ENCODE measurements around the gene EML3.
"Not testable (repeated sequence)": the region's sequence is repeated elsewhere in the genome, so short reads cannot be mapped to it uniquely, and the experiment has no call there.

The EML3 gene

DNA sequence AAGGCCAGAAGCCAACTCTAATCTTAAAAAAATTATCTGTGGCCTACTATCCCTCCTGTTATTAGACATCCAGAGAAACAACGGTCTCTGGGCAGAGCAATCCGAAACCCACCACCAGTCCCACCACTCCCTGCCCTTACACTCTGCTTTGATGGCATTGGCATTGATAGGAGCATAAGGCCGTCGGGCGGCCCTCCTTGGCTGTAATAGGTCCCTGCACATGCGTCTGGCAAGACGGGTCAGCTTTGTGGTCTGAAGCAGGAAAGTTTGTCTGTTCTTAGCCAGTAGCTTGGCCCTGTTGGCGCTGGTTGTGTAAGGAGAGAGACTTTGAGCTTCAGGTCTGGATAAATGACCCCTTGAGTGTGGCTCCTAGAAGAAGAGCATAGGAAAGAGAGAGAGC lies 17.5 kb downstream of the EML3 start:
- FAIRE-seq, result no peak

DNA sequence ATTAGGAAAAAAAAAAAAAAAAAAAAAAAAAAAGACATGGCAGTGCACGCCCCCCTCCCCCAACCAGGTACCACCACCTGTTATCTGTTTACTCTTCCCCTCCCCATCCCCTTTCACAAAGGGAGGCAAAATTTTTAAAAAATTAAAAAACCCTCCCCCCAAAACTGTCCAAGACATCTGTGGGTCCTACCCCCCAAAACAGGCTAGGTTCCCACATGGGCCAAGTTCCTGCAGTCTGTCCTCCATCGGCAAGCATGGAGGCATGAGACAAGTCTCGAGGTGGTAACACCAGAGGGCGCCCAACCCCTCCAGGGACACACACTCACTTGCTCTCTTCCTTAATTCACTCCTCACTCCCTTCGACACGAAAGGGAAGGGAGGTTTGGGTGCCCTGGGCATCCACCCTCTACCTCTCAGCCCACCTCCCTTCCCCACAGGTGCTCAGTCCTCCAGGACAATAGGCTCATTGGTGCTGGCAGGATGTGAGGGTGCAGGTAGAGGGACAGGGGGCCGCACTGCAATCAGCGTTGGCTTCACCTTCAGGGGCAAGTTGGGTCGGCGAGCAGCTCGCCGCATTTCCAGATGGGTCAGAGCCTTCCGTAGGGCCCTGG lies 19.0 kb downstream of the EML3 start:
- FAIRE-seq, result no peak

DNA sequence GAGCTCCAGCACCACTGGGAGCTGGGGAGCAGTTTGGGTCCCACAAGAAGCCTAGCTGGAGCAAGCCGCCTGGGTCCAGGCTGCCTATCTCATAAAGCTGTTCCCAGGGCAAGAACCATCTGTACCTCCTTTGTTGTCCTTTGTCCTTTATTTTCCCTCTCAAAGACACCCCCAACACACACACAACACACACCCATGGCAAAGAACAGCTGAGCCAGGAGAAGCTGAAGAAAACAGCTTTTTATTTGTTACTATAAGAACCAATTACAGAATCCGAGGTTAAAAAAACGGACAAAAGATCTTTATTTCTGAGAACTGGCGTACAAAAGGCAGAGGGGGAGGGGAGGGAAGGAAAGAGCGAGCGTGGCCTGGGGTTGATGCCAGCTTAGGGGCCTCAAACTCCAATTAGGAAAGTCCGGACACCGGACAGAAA lies 19.6 kb downstream of the EML3 start:
- no peak for FAIRE-seq

DNA sequence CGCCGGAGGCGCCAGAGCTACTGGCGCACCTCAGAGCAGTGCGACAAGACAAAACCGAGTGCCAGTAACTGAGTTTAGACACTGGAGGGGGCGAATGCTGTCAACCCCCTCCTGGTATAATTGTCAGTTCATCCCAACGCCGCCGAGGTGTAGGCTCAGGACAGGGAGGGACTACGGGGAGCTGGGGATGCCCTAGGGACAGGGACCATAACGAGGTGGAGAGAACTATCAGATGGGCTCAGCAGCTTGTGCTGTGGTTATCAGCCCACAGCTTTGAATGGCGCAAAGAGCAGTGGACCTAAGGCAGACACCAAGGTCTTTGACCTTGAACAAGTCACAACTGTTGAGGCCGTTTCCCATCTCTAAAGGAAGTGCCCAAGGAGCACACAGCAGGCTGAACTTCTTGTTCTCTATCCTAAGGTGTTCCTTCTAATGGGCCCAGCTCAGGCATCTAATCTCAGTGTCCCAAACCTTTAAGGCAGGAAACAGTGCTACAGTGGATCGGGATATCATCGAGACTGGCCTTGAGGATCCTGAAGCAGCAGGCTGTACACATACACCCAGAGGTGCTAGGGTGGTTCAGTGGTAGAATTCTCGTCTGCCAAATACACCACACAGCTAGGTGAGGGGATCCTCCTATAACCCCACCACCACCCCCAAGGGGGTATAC lies 20.3 kb downstream of the EML3 start:
- no peak for FAIRE-seq

DNA sequence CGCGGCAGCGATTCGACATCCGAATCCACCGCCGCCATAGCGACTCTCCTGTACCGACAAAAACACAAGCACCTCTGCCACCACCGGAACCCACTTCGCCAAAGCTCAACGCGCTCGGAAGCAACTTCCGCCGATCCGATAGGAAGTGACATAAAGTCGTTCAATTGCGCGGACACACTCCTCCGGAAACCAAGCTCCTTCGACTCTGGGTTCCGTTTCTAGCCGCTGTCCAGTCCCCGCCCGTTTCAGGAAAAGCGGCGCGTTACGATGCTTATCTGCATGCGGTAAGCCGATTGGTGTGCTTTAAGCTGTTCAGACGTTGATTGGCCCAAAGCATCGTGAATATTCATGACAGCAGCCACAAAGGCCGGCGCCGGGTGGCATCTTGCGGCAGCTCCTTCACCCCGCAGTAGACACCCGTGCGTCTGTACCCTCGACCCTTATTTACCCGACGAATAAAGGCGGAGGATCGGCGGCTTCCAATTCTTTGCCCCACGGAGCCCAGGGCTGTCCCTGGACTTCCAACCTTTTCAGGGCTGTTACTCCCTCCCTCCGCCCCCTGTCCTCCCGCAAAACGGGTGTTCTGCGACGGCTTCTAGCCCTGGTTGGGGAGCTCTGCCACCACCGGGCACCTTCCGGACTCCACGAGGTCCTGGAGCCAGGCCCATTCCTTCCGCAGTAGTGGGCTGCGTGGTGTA lies 21.0 kb downstream of the EML3 start, which contains the start of gene TUT1:
TSS of gene TUT1 (minus strand) at position 76 of the 698 bp plus-strand sequence. CDS start at position 38, 38 bp downstream.
- FAIRE-seq, result peak; percentile 93

DNA sequence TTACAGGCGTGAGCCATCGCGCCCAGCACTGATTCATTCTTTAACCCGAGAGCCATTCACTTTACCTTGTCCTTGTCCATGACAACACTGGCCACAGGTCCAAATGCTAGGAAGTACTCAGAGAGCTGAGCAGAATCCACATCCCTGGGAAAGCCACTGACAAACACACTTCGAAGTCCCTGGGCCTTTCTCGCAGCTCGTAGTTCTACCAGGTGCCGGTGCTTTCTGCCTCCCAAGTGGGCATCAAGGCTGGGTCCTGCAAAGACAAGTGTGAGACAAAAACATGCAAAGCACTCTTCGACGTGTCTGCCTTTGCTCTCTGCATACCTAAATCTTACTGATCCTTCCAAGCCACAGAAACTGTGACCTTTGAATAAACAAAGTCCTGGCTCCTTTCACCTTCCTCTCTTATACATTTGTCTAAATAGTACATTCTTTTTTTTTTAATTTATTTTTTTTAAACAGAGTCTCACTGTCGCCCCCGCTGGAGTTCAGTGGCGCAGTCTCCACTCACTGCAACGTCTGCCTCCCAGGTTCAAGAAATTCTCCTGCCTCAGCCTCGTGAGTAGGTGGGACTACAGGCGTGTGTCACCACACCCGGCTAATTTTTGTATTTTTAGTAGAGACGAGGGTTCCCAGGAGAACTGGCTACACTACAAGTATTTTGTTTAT lies 23.5 kb downstream of the EML3 start:
- no peak for FAIRE-seq

DNA sequence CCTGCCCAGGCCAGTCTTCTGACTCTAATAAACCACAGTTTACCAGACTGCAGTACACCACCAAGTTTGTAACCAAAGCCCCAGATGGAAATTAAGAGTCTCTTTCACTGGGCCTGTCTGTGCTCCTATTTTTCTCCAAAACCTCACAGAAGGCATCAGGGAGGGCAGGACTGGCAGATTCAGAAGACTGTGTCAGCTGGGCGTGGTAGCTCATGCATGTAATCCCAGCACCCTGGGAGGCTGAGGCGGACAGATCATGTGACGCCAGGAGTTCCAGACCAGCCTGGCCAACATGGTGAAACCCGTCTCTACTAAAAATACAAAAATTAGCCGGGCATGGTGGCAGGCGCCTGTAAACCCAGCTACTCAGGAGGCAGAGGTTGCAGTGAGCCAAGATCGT lies 27.2 kb downstream of the EML3 start:
- not testable (repeated sequence) for FAIRE-seq

DNA sequence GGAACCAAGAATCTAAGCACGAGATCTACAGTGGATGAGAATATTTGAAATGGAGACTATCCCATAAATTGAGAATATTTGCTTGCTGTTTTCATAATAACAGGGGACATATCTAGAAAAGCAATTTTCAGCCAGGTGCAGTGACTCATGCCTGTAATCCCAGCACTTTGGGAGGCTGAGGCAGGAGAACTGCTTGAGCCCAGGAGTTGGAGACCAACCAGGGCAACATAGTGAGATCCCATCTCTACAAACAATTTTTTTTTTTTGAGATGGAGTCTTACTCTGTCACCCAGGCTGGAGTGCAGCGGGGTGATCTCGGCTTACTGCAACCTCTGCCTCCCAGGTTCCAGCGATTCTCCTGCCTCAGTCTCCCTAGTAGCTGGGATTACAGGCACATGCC lies 30.8 kb downstream of the EML3 start:
- FAIRE-seq, result not testable (repeated sequence)

DNA sequence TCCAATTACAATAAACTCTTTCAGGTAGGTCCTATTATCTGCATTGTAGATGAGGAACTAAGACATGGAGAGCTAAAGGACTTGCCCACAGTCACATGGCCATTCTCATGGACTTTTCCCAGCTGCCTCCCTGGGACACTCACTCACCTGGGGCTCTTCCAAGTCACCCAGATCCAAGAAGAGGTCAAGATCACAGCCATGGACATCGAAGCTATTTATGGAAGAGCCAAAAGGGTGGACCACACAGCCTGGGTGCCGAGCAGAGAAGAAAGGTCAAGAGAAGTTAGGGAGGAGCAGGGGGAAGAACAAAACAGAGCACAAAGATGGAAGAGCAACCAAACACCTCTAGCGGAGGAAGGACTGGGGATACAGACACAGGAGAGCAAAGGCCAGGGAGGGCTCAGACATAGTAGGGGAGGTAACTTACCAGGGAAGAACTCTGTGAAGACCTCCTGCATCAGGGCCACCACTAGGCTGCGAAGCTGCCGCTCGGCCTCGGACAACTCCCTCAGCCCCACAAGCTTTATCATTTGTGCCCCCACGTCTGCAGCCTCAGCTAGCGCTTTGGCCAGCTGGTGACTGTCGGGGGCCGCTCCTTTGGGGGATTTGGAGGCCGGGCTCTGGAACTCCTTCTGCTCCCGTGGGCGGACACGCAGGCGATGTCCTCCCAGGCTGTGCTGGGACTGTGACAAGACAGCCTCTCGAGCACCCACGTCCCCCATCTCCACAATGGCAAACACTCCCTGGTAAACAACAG lies 31.4 kb downstream of the EML3 start:
- no peak for FAIRE-seq

DNA sequence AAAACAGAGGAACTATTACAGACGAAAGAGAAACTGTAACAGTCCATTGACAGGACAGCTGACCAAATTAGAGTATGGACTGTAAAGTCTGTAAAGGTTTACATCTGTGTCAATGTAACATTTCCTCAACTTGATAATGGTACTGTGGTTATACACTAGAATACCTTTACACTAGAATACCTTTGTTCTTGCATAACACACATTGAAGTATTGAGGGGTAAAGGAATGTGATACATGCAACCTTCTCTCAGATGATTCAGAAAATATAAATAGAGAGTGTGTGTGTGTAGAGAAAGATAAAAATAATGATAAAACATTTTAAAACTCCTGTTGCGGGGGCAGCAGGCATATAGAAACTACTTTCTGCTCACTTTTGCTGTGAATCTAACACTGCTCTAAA lies 33.3 kb downstream of the EML3 start:
- FAIRE-seq, result no peak

DNA sequence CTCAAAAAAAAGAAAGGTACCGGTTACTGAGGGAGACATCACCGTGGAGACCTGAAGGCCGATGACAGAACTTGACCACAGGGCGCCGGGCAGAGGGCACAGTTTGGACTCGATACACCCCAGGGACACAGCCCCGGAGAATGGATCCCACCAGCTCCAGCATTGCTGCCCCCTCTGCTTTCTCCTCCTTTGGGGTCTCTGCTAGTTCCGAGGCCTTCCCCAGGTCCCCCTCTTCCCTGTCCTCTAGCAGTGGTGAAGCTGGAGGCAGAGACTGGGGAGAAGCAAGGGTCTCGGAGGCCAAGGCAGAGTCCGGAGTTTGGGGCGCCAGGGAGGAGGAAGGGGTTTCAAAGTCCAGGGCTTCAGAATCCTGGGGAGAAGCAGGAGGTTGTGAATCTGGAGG lies 34.0 kb downstream of the EML3 start:
- FAIRE-seq, result no peak

DNA sequence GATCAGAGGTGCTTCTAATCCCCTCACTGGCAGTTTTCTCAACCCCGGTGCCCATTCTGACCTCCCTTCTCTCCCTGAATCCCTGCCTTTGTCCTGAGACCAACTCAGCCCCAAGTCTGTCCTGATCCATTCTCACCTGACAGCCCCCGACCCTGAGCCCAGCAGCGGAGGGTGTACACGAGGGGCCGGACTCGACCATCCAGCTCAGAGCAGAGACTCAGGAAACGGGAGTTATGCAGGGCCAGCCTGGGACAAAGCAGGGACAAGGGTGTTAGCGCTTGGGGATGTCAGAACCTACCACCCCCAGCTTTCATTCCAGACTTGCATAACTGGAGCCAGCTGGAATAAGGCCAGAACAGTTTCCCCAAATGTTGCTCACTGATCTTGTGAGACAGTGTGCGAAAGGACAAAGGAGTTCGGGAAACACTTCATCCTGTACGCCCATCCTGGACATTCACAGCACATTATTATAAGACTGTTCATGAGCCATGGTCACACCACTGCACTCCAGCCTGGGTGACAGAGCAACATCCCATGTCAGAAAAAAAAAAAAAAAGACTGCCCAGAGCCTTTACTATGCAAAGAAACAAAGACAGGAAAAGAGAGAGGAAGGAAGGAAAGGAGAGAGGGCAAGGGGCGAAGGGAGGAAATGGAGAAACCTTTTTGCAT lies 35.4 kb downstream of the EML3 start:
- FAIRE-seq, result no peak

DNA sequence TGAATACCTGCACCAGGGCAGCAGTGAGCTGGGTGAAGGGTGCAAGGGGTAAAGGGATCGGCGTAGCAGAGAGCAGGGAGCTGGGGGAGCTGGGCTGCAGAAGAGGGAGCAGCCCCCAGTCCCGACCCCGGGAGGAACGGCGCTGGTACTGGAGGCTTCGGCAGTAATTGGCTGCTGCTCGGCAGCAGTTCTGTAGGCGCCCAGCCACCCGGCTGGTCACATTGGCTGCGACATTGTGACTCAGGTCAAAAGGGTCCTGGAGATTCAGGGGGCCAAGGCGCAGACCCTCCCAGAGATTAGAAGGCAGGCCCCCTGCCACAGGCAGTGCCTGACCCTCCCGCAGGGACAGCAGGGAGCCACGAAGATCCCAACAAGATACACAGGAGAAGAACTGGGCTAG lies 36.7 kb downstream of the EML3 start:
- no peak for FAIRE-seq

DNA sequence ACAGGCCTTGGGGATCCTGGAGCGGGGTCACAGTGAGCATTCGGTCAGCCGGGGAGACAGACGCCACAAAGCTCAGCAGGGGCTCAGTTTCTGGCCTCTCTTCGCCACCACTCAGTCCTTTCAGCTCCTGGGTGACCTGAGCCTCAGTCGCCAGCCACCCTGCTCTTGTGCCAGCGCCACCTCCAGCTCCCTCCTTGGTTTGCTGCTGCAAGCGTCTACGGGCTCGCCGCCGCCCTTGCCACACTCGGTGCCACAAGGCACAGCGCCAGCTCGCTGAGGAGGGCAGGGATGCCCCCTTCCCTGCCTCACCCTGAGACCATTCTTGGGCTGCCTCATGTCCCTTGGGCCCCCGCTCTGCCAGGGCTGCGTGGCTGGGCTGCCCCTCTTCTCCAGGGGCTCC lies 37.4 kb downstream of the EML3 start:
- FAIRE-seq, result no peak

DNA sequence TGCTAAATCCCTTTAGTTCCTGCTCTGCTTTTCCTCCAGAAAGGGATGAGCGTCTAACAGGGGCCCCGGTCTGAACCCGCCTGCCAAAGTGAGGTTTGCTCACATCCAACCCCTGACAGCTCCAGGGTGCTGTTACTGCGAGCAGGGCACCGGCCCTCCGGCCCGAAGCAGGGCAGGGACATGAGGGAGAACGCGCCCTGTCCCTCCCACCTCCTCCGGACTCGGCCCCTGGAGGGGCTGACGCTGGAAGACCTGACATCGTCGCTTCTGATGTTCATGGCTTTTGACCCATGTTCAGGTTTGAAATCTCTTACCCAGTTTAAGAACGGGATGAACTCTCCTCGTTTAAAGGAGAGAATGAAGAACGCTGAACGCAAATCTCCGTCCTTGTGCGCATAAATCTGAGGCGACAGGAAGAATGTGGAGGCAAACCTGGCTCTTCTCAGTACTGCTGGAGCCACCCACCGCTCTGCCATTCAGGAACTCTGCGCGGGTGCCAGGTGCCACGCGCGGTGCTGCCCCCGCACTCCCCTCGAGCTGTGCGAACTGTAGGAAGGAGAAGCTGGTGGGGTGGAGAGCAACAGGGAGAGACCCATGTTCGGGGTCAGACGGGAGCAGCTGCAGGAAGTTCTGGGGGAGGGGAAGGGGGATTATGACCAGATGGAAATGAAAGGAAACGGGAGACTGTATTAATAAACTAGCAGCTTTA lies 38.1 kb downstream of the EML3 start:
- no peak for FAIRE-seq

DNA sequence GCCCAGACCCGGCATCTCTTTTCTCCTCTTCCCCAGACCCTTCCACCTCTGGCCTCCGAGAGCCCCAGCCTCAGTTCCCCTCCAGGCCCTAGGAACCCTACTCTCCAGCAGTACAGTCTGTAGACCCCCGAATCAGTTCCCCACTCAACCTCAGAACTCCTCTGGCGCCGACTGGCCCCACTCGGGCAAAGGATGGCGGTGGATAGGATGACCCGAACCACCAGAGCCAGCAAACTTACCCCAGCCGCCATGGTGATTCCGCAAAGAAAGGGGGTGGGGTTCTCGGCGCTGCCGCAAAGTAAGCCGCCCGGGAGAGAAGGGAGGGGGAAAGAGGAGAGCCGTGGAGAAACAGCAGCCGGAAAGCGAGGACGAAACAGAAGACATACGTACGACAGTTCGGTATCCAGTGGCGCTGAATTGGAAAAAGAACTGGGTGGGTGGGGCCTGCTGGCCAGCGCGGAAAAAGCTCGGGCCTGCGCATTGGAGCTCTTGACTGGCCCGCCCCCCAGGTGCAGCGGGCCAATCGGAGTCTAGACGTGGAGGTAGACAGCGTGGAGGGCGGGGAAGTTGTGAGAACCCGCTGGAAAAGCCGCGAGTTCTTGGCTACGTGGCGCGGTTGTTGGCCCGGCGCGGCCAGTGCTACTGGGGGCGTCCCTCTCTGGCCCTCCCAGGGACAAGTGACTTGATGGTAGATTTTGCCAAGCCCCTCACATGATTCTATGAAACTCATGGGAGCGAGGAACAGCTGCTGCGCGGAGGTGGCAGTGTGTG lies 38.8 kb downstream of the EML3 start, which contains the start of gene EEF1G:
TSS of gene EEF1G (minus strand) at position 300 of the 771 bp plus-strand sequence. CDS start at position 251, 49 bp downstream.
- FAIRE-seq, result no peak

DNA sequence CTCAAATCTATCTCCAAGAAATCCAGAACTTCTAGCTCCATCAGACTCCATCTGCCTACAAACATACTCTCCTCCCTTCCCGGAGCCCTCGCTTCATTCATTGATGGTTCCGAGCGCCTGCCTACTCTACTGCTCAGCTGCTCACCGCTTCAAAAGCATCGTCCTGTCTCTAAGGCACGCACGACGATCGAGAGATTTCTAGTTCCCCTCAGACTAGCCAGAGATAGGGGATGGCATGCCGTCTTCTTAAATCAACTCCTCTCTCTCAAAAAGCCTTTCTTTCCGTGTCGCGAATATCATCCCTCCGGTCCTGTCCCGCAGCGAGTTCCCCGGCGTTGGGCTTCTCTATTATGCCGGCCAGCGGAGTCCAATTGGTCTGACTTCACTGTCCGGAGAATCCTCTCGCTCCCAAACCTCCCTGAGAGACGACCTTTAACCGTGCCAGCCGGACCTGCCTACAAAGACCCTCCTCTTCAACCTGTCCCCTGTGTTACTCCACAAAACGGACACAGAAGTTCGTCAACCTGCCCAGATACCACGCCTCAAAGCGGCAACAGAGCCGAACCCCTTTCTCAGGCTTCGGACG lies 39.5 kb downstream of the EML3 start:
- FAIRE-seq, result no peak

DNA sequence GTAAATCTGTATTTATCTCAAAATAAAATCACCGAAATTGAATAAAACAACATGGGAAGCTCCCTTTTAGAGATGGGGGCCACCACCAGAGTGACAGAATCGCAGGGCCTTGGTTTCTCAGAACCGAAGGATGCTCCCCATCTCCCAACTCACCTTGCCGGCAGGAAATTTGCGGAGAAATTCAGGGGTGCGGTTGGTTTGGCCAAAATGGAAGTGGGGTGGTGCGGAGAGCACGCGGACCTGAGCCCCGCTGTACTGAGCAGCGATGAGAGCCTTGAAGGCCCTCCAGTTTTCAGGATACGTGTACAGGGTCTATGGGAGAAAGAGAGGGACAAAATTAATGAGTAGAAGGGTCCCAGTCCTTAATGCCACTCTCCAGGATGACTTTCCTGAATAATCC lies 40.1 kb downstream of the EML3 start:
- no peak for FAIRE-seq

DNA sequence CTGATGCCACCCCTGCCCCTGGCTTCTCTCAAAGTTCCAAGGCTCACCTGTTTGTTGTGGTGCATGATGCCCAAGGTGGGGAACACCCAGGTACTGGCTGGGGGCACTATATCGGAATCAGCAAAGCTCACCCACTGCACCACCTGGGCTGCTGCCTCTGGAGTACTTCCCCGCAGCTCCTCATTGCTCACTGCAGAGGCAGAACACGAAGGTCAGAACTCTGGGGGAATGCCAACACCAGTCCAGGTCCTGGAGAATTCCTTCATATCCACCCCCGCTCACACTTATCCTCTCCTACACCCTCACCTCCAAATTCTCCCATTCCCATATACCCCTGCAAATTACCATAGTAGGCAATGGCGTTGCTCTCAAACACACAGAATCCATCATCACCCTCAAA lies 41.1 kb downstream of the EML3 start:
- FAIRE-seq, result not testable (repeated sequence)

DNA sequence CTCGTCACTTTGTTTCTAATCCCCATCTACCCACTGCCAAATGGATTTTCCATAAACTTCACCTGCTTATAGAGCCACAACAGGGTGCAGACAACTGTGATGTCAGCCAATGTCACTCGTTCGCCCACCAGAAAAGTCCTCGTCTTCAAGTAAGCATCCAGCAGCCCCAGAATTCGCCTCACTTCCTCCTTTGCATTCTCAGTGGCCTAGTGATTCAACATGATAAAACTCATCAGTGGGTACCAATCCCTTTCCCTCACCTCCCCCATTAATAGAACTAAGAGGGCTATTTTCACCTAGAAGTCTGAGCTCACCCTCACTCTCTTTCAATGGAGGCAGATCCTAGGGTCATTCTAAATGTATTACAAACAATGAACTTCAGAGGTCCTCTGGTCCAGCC lies 41.7 kb downstream of the EML3 start:
- FAIRE-seq, result not testable (repeated sequence)
